ENCODE data around the gene AMIGO2. TPM values are rescaled to one million over a fixed set of nuclear protein-coding genes. Genes with fewer than 3 reads are reported as not detected.
"Not testable (repeated sequence)": the region's sequence is repeated elsewhere in the genome, so short reads cannot be mapped to it uniquely, and the experiment has no call there.

Gene AMIGO2
- total RNA-seq, 1 experiment from 2014 or later = 8.6 TPM

GRCh38 chr12:47052274-47052673 is 27.5 kb downstream of the AMIGO2 start:
- H3K36me3 Mint-ChIP-seq (ENCODE audit: insufficient read depth in 1 of 3, low read depth in 3 of 3) = peaks cover 15 to 36% (median 28%) of the 10 kb centered on the region in 3 experiments
- no peak overlapping the region for H2BK12ac ChIP-seq (ENCODE audit: insufficient read length, low read depth, low read length)
- H3K27ac Mint-ChIP-seq = no peak overlapping the region

GRCh38 chr12:47051291-47051690 is 28.5 kb downstream of the AMIGO2 start:
- not testable (repeated sequence) for H3K4me1 Mint-ChIP-seq; DNase-seq; H3K4me2 ChIP-seq (ENCODE audit: insufficient read depth, insufficient read length, low read length); H3K27me3 ChIP-seq (ENCODE audit: insufficient read depth, low read length); H2BK20ac ChIP-seq (ENCODE audit: low read depth, low read length, poor library complexity, severe bottlenecking); H3K4me3 Mint-ChIP-seq; H3K4ac ChIP-seq (ENCODE audit: low read depth, low read length); H3K4me1 ChIP-seq (ENCODE audit: insufficient read depth, low read length); H2BK5ac ChIP-seq (ENCODE audit: insufficient read length, low read length); H4K91ac ChIP-seq (ENCODE audit: insufficient read length, low read depth, low read length); H2BK15ac ChIP-seq (ENCODE audit: low read depth, low read length); H3K27me3 Mint-ChIP-seq (ENCODE audit: low read depth); H3K18ac ChIP-seq (ENCODE audit: insufficient read length, low read depth, low read length); H3K9ac ChIP-seq (ENCODE audit: extremely low read depth, insufficient read length, low read length); H3K14ac ChIP-seq (ENCODE audit: insufficient read depth, low read length); H4K20me1 ChIP-seq (ENCODE audit: control insufficient read depth, insufficient read depth, insufficient read length); H3K79me2 ChIP-seq (ENCODE audit: insufficient read depth, low read length); H2BK120ac ChIP-seq (ENCODE audit: low read depth, low read length, poor library complexity, severe bottlenecking); H3K27ac Mint-ChIP-seq; H2AK5ac ChIP-seq (ENCODE audit: insufficient read length, low read length); H3K23me2 ChIP-seq (ENCODE audit: insufficient read length, low read depth, low read length, poor library complexity, severe bottlenecking); H3K79me1 ChIP-seq (ENCODE audit: insufficient read depth, low read depth, low read length, poor library complexity, severe bottlenecking); H4K8ac ChIP-seq (replicated peaks; ENCODE audit: insufficient read length, low read depth, low read length); H4K5ac ChIP-seq (ENCODE audit: insufficient read length, low read depth, low read length); H3K27ac ChIP-seq (ENCODE audit: insufficient read length, low read depth, low read length); H3K56ac ChIP-seq (ENCODE audit: insufficient read length, low read depth, low read length); H3T11ph ChIP-seq (ENCODE audit: low read length); H2AFZ ChIP-seq (ENCODE audit: low read length); H3K23ac ChIP-seq (ENCODE audit: insufficient read length, low read depth, low read length); H2BK12ac ChIP-seq (ENCODE audit: insufficient read length, low read depth, low read length)
- Mint-ChIP-seq H3K36me3 (ENCODE audit: insufficient read depth in 1 of 3, low read depth in 3 of 3) (peaks cover 11 to 28% (median 20%) of the 10 kb centered on the region in 3 experiments), H3K9me3 (peaks cover 29 to 33% of the 10 kb centered on the region in 2 experiments)
- WGBS (ENCODE audit: extremely low coverage, insufficient read length, low lambda C conversion rate) = no CpG with 5 or more reads among the region's 3 CpGs
- H3K9me3 ChIP-seq (ENCODE audit: control insufficient read depth, low read depth, low read length) = peaks cover 13% of the 10 kb centered on the region

More at GRCh38 chr12:47052274-47052673, 27.5 kb downstream of the AMIGO2 start:
- no peak overlapping the region for H3K4me2 ChIP-seq (ENCODE audit: insufficient read depth, insufficient read length, low read length)
- no peak for TF ChIP-seq CTCF (conservative IDR thresholded peaks at IDR 0.05)
- no peak overlapping the region for H4K91ac ChIP-seq (ENCODE audit: insufficient read length, low read depth, low read length)
- H2AK5ac ChIP-seq (ENCODE audit: insufficient read length, low read length) = no peak overlapping the region
- no peaks in the 10 kb centered on the region for H3K4me1 Mint-ChIP-seq
- peaks cover 38 to 43% of the 10 kb centered on the region in 2 experiments for H3K9me3 Mint-ChIP-seq
- H3K18ac ChIP-seq (ENCODE audit: insufficient read length, low read depth, low read length) = no peak overlapping the region
- no peaks in the 10 kb centered on the region for H3K4me1 ChIP-seq (ENCODE audit: insufficient read depth, low read length)
- no peaks in the 10 kb centered on the region for H3K79me1 ChIP-seq (ENCODE audit: insufficient read depth, low read depth, low read length, poor library complexity, severe bottlenecking)
- no peak overlapping the region for H2BK15ac ChIP-seq (ENCODE audit: low read depth, low read length)
- no peak overlapping the region for H2BK120ac ChIP-seq (ENCODE audit: low read depth, low read length, poor library complexity, severe bottlenecking)
- no peak overlapping the region for H3K4me3 Mint-ChIP-seq
- H4K5ac ChIP-seq (ENCODE audit: insufficient read length, low read depth, low read length) = no peak overlapping the region
- no peak for DNase-seq
- H3K4ac ChIP-seq (ENCODE audit: low read depth, low read length) = no peak overlapping the region
- H2BK5ac ChIP-seq (ENCODE audit: insufficient read length, low read length) = no peak overlapping the region
- no peak overlapping the region for H2BK20ac ChIP-seq (ENCODE audit: low read depth, low read length, poor library complexity, severe bottlenecking)
- no peak overlapping the region for H3K14ac ChIP-seq (ENCODE audit: insufficient read depth, low read length)
- H3K23ac ChIP-seq (ENCODE audit: insufficient read length, low read depth, low read length) = no peak overlapping the region
- no CpG with 5 or more reads among the region's 2 CpGs for WGBS (ENCODE audit: extremely low coverage, insufficient read length, low lambda C conversion rate)
- no peak overlapping the region for H3K9ac ChIP-seq (ENCODE audit: extremely low read depth, insufficient read length, low read length)
- no peaks in the 10 kb centered on the region for H4K20me1 ChIP-seq (ENCODE audit: control insufficient read depth, insufficient read depth, insufficient read length)
- H3K27ac ChIP-seq (ENCODE audit: insufficient read length, low read depth, low read length) = no peak overlapping the region
- no peaks in the 10 kb centered on the region for H3K79me2 ChIP-seq (ENCODE audit: insufficient read depth, low read length)
- no peak overlapping the region for H3K56ac ChIP-seq (ENCODE audit: insufficient read length, low read depth, low read length)
- H4K8ac ChIP-seq (replicated peaks; ENCODE audit: insufficient read length, low read depth, low read length) = no peak overlapping the region
- no peaks in the 10 kb centered on the region for H3K27me3 ChIP-seq (ENCODE audit: insufficient read depth, low read length)
- peaks cover 18% of the 10 kb centered on the region for H3K9me3 ChIP-seq (ENCODE audit: control insufficient read depth, low read depth, low read length)
- no peaks in the 10 kb centered on the region for H3K23me2 ChIP-seq (ENCODE audit: insufficient read length, low read depth, low read length, poor library complexity, severe bottlenecking)
- no peak overlapping the region for H3T11ph ChIP-seq (ENCODE audit: low read length)
- no peak overlapping the region for H2AFZ ChIP-seq (ENCODE audit: low read length)
- H3K27me3 Mint-ChIP-seq (ENCODE audit: low read depth) = no peaks in the 10 kb centered on the region
